ENCODE results near the gene FAM53A.

- TF ChIP-seq POLR2AphosphoS5 (IDR thresholded peaks at IDR 0.05; ENCODE audit: borderline replicate concordance, low read depth, low read length), result no peak
- TF ChIP-seq EZH2 (IDR thresholded peaks at IDR 0.05), result no peak
- TF ChIP-seq FOXP2 (optimal IDR thresholded peaks at IDR 0.05; ENCODE audit: control extremely low read depth, extremely low read length, insufficient read depth), result no peak
These were observed 73.2 kb downstream of the FAM53A start for GRCh38 chr4:1610791-1611500.

Data from SK-N-MC (cell line).